NT2/D1 (cell line): Measurements from ENCODE around the gene KRT4.

ENCODE experiments used
- DNase-seq: peaks from one replicate; pipeline ENCODE4 v3.0.0-alpha.2; 2011; ENCODE audit warnings: low read depth, low spot score
- H3K27me3 ChIP-seq: 2 replicates; pipeline ENCODE4 v1.6.0; 2011; ENCODE audit warnings: mild to moderate bottlenecking; ENCODE audit not compliant: insufficient read length, insufficient read depth
- H3K36me3 ChIP-seq: 2 replicates; pipeline ENCODE4 v1.6.1; 2011; ENCODE audit warnings: mild to moderate bottlenecking, low read length, mixed read lengths; ENCODE audit not compliant: insufficient read depth, insufficient read length
- H3K4me1 ChIP-seq: 2 replicates; pipeline ENCODE4 v1.5.1; 2011; ENCODE audit not compliant: insufficient read depth, insufficient read length
- H3K4me3 ChIP-seq: 2 replicates; pipeline ENCODE4 v1.5.1; 2011; ENCODE audit warnings: low read depth; ENCODE audit not compliant: insufficient read length
- H3K9ac ChIP-seq: 2 replicates; pipeline ENCODE4 v1.6.0; 2011; ENCODE audit warnings: low read depth; ENCODE audit not compliant: insufficient read length
- H3K9me3 ChIP-seq: 2 replicates; pipeline ENCODE4 v1.5.1; 2011; ENCODE audit warnings: mild to moderate bottlenecking, low read length; ENCODE audit not compliant: insufficient read depth
- SUZ12 ChIP-seq: IDR thresholded peaks from 2 replicates; pipeline ENCODE4 v1.6.1; 2011; ENCODE audit not compliant: insufficient read length, insufficient read depth; ENCODE audit errors: extremely low read depth
- YY1 ChIP-seq: IDR thresholded peaks from 2 replicates; pipeline ENCODE4 v1.6.1; 2011; ENCODE audit not compliant: insufficient read length, insufficient read depth
- ZNF274 ChIP-seq: IDR thresholded peaks from 2 replicates; pipeline ENCODE4 v1.6.1; 2011; ENCODE audit warnings: mild to moderate bottlenecking, low read depth, low read length

Gene KRT4

DNA sequence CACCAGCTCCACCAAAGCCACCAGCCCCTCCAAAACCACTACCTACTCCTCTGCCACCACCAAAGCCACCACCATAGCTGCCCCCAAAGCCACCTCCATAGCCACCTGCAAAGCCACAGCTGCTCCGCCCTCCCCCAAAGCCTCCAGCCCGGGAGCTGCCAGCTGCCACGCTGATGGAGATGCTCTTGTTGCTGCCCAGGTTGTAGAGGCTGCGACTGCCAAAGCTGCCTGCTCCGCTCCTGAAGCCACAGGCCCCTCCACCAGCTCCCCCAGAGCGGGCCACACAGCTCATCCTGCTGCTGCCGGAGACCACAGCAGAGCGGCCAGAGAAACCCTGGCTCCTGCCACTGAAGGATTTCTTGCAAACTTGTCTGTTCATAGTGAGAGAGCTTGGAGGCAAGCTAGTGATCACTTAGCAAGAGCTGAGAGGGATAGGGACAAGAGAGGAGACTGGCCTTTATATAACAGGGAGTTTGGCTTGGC, 37.0 kb downstream of the KRT4 start, which contains the start of gene KRT76:
Gene KRT76, minus strand, starts transcription at position 433 of the 483 bp plus-strand sequence. Its CDS starts 54 bp downstream, at position 379.
- Histone ChIP-seq H3K4me3 (no peak within 1 kb of the TSS), H3K9me3 (no peaks in the 10 kb centered on the region), H3K4me1 (no peaks in the 10 kb centered on the region), H3K36me3 (no peaks in the 10 kb centered on the region), H3K9ac (no peak within 1 kb of the TSS), H3K27me3 (peaks cover 2% of the 10 kb centered on the region)
- DNase-seq = no peak
- TF ChIP-seq ZNF274 (no peak), SUZ12 (no peak), YY1 (no peak)

GRCh38 chr12:52776435-52776834, 37.5 kb downstream of the KRT4 start:
- Histone ChIP-seq H3K4me3 (no peak overlapping the region), H3K9ac (no peak overlapping the region), H3K27me3 (peaks cover 2% of the 10 kb centered on the region), H3K4me1 (no peaks in the 10 kb centered on the region), H3K36me3 (no peaks in the 10 kb centered on the region), H3K9me3 (no peaks in the 10 kb centered on the region)
- no peak for DNase-seq
- TF ChIP-seq YY1 (no peak), ZNF274 (no peak), SUZ12 (no peak)

- Histone ChIP-seq H3K36me3 (no peaks in the 10 kb centered on the region), H3K4me3 (no peak overlapping the region), H3K27me3 (peaks cover 2% of the 10 kb centered on the region), H3K9ac (no peak overlapping the region), H3K4me1 (no peaks in the 10 kb centered on the region), H3K9me3 (no peaks in the 10 kb centered on the region)
- TF ChIP-seq SUZ12 = no peak
- TF ChIP-seq YY1 = no peak
- DNase-seq = no peak
Measured at GRCh38 chr12:52774629-52775250, 39.2 kb downstream of the KRT4 start.

DNA sequence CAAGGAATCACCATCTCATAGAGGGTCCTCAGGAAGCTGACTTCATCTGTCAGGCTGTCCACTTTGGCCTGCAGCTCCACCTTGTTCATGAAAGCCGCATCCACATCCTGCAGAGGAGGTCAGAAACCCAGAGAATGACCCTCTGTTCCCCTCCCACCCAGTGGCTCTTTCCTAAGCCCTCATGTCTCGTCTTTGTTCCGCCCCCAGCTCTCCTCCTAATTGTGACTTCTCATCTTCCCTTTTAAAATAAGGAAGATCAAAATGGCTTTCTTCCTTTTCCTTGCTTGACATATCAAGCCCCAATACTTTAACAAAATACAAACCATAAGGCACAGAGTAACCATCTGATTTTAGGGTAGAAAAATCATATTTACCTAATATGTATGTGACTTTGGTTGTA, 41.1 kb downstream of the KRT4 start:
- no peaks in the 10 kb centered on the region for H3K36me3 ChIP-seq
- H3K27me3 ChIP-seq = peaks cover 2% of the 10 kb centered on the region
- TF ChIP-seq ZNF274 (no peak), SUZ12 (no peak), YY1 (no peak)
- DNase-seq = no peak
- H3K9ac ChIP-seq = no peak overlapping the region
- H3K4me1 ChIP-seq = no peaks in the 10 kb centered on the region
- H3K9me3 ChIP-seq = no peaks in the 10 kb centered on the region
- no peak overlapping the region for H3K4me3 ChIP-seq

- TF ChIP-seq ZNF274 (no peak), YY1 (no peak), SUZ12 (no peak)
- Histone ChIP-seq H3K4me1 (no peaks in the 10 kb centered on the region), H3K9ac (no peak overlapping the region), H3K4me3 (no peak overlapping the region), H3K36me3 (no peaks in the 10 kb centered on the region), H3K9me3 (no peaks in the 10 kb centered on the region), H3K27me3 (peaks cover 2% of the 10 kb centered on the region)
- no peak for DNase-seq
Measured at GRCh38 chr12:52772188-52772587, 41.7 kb downstream of the KRT4 start.

GRCh38 chr12:52771505-52771904, 42.4 kb downstream of the KRT4 start:
- Histone ChIP-seq H3K4me3 (no peak overlapping the region), H3K27me3 (peaks cover 2% of the 10 kb centered on the region), H3K9me3 (no peaks in the 10 kb centered on the region), H3K4me1 (no peaks in the 10 kb centered on the region), H3K36me3 (no peaks in the 10 kb centered on the region), H3K9ac (no peak overlapping the region)
- DNase-seq = no peak
- TF ChIP-seq SUZ12 (no peak), YY1 (no peak), ZNF274 (no peak)

GRCh38 chr12:52771088-52771487, 42.8 kb downstream of the KRT4 start:
- no peak for TF ChIP-seq YY1
- H3K9ac ChIP-seq = no peak overlapping the region

DNA sequence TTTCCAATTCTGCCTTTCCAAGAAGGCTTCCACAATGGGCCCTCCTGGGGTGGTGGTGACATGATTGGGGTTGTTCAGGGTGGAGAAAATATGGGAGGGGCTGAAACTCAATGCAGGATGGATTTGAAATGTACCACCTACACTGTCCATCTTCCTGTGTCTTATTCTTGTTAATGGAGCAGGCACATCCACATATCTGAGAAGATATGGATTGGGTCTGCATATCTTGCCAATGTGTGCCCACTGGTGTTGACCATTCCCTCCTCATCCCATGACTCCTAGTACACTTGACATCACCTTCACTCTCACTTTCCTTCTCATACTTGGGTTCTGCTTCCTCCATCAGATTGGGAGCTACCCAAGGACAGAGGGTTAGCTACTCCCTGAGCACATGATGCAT, 44.0 kb downstream of the KRT4 start:
- H3K27me3 ChIP-seq = peaks cover 2% of the 10 kb centered on the region
- no peaks in the 10 kb centered on the region for H3K9me3 ChIP-seq
- no peaks in the 10 kb centered on the region for H3K4me1 ChIP-seq
- H3K4me3 ChIP-seq = no peak overlapping the region
- H3K9ac ChIP-seq = no peak overlapping the region
- TF ChIP-seq ZNF274 (no peak), YY1 (no peak), SUZ12 (no peak)
- no peaks in the 10 kb centered on the region for H3K36me3 ChIP-seq
- DNase-seq = no peak

More at GRCh38 chr12:52771088-52771487, 42.8 kb downstream of the KRT4 start:
- Histone ChIP-seq H3K9me3 (no peaks in the 10 kb centered on the region), H3K4me1 (no peaks in the 10 kb centered on the region), H3K36me3 (no peaks in the 10 kb centered on the region), H3K4me3 (no peak overlapping the region), H3K27me3 (peaks cover 2% of the 10 kb centered on the region)
- DNase-seq = no peak
